HL-60 (cell line): ENCODE results near the gene SMU1.
"Not testable (repeated sequence)": the region's sequence is repeated elsewhere in the genome, so short reads cannot be mapped to it uniquely, and the experiment has no call there.

Experiments used
- DNase-seq, 2 experiments: peaks; one replicate each; pipeline ENCODE4 v3.0.0-alpha.2; 2010 to 2020; ENCODE audit warnings: low read depth in 1 of 2, low spot score in 1 of 2
- H3K27ac ChIP-seq: fragments of 250-450 bp; sonication (Bioruptor Pico); replicated peaks from 2 replicates; pipeline ENCODE4 v1.5.1; 2020; ENCODE audit warnings: mild to moderate bottlenecking, moderate library complexity
- H3K27me3 ChIP-seq: fragments of 250-450 bp; sonication (Bioruptor Pico); 2 replicates; pipeline ENCODE4 v1.5.1; 2021; ENCODE audit warnings: mild to moderate bottlenecking, moderate library complexity; ENCODE audit not compliant: insufficient read depth, poor library complexity, severe bottlenecking
- H3K4me3 ChIP-seq: replicated peaks from 2 replicates; pipeline ENCODE4 v1.5.1; 2011; ENCODE audit warnings: mild to moderate bottlenecking, control low read depth, low read length; ENCODE audit not compliant: insufficient read depth
- GABPA ChIP-seq: IDR thresholded peaks from 2 replicates; pipeline ENCODE4 v1.6.1; 2012; ENCODE audit warnings: low read depth
- POLR2AphosphoS5 ChIP-seq: IDR thresholded peaks from 2 replicates; pipeline ENCODE4 v1.6.1; 2012; ENCODE audit warnings: low read depth
- SPI1 ChIP-seq: IDR thresholded peaks from 2 replicates; pipeline ENCODE4 v1.6.1; 2012; ENCODE audit warnings: low read depth, mild to moderate bottlenecking, borderline replicate concordance
- TF ChIP-seq, protein P1 (sequence below): IDR thresholded peaks from one replicate; pipeline ENCODE4 v1.5.1; 2011; ENCODE audit warnings: low read length, control low read depth, inconsistent platforms; ENCODE audit not compliant: insufficient read depth
- TF ChIP-seq, protein P2 (sequence below): IDR thresholded peaks from 2 replicates; pipeline ENCODE4 v1.6.1; 2012; ENCODE audit warnings: low read depth; ENCODE audit not compliant: insufficient replicate concordance

The SMU1 gene

DNA sequence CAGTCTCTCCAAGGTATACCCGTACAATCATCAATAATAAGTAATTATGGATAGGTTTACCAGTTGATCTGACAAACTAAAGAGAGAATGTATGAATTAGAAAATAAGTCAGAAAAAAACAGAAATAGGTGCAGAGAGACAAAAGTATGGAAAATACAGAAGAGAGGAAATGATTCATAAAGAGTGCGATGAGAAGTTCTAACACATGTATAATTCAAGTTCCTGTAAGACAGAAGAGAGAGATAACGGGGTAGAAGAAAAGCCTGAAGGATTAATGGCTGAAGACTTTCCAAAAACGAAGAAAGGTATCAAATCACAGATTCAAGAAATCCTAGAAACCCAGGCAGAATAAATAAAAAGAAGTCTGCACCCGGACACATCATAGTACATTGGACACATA lies 16.2 kb upstream of the SMU1 start:
- Histone ChIP-seq H3K27me3 (no peaks in the 10 kb centered on the region), H3K4me3 (no peak overlapping the region), H3K27ac (no peak overlapping the region)
- TF ChIP-seq, protein P1, sequence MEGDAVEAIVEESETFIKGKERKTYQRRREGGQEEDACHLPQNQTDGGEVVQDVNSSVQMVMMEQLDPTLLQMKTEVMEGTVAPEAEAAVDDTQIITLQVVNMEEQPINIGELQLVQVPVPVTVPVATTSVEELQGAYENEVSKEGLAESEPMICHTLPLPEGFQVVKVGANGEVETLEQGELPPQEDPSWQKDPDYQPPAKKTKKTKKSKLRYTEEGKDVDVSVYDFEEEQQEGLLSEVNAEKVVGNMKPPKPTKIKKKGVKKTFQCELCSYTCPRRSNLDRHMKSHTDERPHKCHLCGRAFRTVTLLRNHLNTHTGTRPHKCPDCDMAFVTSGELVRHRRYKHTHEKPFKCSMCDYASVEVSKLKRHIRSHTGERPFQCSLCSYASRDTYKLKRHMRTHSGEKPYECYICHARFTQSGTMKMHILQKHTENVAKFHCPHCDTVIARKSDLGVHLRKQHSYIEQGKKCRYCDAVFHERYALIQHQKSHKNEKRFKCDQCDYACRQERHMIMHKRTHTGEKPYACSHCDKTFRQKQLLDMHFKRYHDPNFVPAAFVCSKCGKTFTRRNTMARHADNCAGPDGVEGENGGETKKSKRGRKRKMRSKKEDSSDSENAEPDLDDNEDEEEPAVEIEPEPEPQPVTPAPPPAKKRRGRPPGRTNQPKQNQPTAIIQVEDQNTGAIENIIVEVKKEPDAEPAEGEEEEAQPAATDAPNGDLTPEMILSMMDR = no peak
- TF ChIP-seq GABPA (no peak), SPI1 (no peak), POLR2AphosphoS5 (no peak)
- TF ChIP-seq, protein P2, sequence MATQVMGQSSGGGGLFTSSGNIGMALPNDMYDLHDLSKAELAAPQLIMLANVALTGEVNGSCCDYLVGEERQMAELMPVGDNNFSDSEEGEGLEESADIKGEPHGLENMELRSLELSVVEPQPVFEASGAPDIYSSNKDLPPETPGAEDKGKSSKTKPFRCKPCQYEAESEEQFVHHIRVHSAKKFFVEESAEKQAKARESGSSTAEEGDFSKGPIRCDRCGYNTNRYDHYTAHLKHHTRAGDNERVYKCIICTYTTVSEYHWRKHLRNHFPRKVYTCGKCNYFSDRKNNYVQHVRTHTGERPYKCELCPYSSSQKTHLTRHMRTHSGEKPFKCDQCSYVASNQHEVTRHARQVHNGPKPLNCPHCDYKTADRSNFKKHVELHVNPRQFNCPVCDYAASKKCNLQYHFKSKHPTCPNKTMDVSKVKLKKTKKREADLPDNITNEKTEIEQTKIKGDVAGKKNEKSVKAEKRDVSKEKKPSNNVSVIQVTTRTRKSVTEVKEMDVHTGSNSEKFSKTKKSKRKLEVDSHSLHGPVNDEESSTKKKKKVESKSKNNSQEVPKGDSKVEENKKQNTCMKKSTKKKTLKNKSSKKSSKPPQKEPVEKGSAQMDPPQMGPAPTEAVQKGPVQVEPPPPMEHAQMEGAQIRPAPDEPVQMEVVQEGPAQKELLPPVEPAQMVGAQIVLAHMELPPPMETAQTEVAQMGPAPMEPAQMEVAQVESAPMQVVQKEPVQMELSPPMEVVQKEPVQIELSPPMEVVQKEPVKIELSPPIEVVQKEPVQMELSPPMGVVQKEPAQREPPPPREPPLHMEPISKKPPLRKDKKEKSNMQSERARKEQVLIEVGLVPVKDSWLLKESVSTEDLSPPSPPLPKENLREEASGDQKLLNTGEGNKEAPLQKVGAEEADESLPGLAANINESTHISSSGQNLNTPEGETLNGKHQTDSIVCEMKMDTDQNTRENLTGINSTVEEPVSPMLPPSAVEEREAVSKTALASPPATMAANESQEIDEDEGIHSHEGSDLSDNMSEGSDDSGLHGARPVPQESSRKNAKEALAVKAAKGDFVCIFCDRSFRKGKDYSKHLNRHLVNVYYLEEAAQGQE = no peak
- DNase-seq = no peak

DNA sequence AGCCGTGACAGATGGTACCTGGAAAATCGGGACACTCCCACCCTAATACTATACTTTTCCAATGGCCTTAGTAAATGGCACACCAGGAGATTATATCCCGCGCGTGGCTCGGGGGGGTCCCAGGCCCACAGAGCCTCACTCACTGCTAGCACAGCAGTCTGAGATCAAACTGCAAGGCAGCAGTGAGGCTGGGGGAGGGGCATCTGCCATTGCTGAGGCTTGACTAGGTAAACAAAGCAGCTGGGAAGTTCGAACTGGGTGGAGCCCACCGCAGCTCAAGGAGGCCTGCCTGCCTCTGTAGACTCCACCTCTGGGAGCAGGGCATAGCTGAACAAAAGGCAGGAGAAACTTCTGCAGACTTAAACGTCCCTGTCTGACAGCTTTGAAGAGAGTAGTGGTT lies 9.2 kb upstream of the SMU1 start:
- DNase-seq, H3K27me3 ChIP-seq, H3K27ac ChIP-seq, H3K4me3 ChIP-seq: not testable (repeated sequence)

DNA sequence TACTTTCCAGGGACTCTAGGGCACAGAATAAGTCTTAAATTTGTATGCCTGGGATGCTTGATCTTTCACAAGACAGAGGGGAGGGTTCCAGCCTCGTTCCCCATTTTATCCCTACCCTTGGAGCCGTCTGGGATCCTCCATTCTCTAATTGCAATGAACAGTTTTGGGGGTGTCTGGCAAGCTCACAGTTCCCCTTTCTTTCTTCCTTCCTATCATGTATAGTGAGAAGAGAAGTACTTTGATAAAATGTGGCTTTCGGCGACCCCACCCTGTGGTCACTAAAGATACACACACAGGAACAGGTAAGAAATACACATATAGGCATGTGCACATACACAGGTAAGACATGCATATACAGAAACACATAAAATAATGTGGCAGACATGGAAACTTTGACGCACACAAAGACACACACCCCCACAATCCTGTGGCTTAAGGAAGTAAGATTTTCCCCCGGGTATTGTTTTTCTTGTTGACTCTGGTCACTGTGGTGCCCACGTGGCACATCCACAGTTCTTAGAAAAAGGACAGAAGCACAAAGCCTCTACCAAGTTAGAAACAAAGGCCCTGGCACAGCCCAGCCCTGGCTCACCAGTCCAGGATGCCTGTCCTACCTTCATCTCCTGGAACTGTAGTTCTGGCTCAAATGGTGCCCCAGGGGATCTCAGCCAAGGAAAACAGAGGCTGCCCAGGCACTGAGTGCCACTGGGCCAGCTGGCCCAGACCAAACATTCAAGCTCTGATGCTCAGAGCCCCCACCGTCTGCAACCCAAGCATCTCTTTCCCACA lies 6.3 kb upstream of the SMU1 start:
- DNase-seq = peak; percentile 6 to 17
- TF ChIP-seq SPI1 (peak; percentile 67), POLR2AphosphoS5 (no peak), GABPA (no peak)
- TF ChIP-seq, protein P1 = no peak
- TF ChIP-seq, protein P2 = no peak
- Histone ChIP-seq H3K27me3 (no peaks in the 10 kb centered on the region), H3K4me3 (no peak overlapping the region), H3K27ac (no peak overlapping the region)

DNA sequence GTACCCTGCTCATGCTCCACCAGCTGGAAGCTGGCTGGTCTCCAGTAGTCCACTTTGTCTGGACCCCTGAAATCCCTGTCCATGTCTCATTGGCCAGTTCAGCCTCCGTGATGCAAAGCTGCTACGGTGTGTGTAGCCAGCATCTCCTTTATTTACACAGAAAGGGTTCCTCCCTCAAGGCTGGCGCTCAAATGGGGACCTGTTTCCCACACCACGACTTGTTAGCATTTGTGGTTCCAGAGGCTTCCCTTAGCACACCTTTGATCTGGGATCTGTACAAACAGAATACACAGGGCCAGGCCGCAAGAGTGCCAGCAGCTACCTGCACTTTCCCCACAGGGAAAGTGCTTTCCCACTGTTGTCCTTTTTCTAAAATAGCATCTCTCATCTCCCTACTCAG lies 5.7 kb upstream of the SMU1 start:
- Histone ChIP-seq H3K27ac (no peak overlapping the region), H3K27me3 (no peaks in the 10 kb centered on the region), H3K4me3 (no peak overlapping the region)
- TF ChIP-seq, protein P2 = no peak
- TF ChIP-seq SPI1 (no peak), GABPA (no peak), POLR2AphosphoS5 (no peak)
- TF ChIP-seq, protein P1 = no peak
- no peak for DNase-seq
